Right lung (tissue), 5 donors: ENCODE measurements around the gene CKB. TPM values are rescaled to one million over a fixed set of nuclear protein-coding genes. Genes with fewer than 3 reads are reported as not detected.
"Not testable (repeated sequence)": the region's sequence is repeated elsewhere in the genome, so short reads cannot be mapped to it uniquely, and the experiment has no call there.

Experiments
- DNase-seq, 2 donors: peaks; one replicate each; pipeline ENCODE4 v3.0.0-alpha.2; 2013
- polyA plus RNA-seq, 5 donors: library from polyadenylated mRNA; unstranded; fragments of 120-200 nt; gene quantifications; one replicate each; pipeline versions ENCODE4 v1.2.1 to v1.2.3, GENCODE V29; 2013; ENCODE audit warnings: inconsistent platforms in 1 of 5, low replicate concordance in 1 of 5; ENCODE audit not compliant: insufficient read length in 5 of 5, insufficient read depth in 1 of 5

Gene CKB
- polyA plus RNA-seq, 5 donors: 127 to 392 (median 208) TPM

DNA sequence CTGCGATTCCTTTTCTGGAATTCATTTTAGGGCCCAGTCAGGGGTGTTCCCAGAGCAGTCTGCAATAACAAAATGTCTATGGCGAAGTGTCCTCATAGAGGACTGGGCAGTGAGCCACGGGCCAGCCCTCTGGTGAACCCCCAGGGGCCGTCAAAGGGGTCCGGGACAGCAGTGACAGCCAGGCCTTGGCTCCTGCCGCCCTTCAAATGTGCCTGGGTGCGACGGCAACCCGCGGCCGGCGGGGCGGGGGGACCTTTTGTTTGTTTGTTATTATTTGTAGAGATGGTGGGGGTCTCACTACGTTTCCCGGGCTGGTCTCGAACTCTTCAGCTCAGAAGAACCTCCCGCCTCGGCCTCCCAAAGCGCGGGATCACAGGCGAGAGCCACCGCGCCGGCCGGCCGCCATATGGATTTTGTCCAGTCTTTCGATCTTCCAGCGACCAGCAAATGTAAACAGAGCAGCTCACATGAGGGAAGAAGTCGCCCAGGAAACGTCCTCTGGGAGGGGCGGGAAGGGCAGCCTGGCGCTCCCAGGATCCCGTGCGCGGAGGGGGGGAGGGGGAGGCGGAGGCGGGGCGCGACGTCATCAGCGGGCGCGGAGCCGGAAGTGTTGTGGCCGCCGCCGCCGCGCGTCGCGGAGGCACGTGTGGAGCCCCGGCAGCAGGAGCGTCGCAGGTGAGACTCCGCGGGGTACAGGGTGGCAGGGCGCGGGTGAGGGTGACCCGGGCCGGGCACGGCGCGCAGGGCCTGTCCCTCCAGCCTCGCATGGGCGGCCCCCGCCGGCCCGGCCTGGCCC is 6.2 kb upstream of the CKB start, which contains the start of gene TRMT61A:
TRMT61A (plus strand) TSS at position 610 of the 796 bp plus-strand sequence. CDS start 783 bp downstream, outside the sequence.
- peak; percentile 91 for DNase-seq

DNA sequence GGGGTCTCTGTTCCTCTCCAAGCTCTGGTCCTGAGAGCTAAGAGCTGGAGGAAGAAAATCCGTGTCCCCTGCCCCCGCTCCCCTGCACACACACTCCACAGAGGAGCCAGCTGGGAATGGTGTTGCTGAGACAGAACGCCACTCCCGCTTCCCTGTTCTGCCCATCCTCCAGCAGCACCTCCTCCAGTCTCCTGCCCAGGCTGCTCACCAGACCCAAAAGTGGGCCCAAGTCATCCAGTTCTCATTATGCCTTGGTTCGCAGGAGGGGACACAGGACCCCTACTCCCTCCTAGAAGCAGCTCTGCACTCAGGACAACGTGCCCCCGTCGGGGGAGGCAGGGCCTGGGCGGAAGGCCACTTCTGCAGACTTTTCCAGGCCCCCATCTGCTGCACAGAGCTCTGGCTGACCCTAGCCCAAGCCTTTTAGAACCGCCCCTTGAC is 5.5 kb upstream of the CKB start:
- DNase-seq: no peak

DNA sequence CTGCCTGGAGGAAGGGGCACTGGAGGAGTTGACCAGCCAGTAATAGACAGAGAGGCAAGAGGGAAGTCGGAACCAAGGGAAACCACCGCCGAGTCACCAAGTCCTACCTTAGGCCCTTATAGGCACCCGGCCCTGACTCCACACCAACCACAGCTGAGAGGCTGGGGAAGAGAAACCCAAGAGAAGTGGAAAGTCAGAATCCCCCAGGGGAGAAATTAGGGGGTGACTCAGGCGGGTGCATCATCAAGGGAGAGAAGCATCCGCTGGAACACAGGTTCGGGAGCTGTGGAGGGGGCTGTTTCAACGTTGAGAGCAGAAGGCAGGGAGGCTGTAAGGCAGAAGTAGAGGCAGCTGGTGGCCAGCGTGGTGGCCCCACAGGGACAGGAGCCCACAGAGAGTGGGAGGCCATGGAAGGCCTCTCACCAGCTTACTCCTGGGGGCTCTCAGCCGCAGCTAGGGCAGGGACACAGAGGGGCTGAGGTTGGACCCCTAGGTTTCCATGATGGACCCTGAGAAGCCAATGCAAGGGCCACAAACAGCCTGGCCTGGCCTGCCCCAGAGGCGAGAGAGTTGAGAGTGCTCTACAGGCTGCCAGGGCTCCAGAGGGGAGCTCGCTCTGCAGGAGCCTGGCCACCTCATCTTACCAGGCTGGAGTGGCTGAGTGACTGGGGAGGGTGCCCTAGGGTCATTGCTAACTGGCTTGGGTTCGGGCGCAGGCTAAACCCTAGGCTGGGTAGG is 4.9 kb upstream of the CKB start:
- DNase-seq: no peak

DNA sequence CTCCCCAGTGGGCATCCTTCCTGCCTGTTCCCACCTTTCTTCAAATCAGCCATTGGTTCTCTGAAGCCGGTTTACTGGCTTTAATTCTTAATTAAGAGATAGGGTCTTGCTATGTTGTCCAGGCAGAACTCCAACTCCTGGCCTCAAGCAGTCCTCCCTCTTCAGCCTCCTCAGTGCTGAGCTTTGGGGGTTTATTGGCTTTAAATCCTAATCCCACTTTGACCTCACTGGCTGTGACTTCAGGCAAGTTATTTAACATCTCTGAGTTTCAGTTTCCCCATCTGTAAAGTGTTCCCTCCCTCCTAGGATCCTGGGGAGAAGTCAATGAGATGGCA is 4.3 kb upstream of the CKB start:
- DNase-seq: no peak

DNA sequence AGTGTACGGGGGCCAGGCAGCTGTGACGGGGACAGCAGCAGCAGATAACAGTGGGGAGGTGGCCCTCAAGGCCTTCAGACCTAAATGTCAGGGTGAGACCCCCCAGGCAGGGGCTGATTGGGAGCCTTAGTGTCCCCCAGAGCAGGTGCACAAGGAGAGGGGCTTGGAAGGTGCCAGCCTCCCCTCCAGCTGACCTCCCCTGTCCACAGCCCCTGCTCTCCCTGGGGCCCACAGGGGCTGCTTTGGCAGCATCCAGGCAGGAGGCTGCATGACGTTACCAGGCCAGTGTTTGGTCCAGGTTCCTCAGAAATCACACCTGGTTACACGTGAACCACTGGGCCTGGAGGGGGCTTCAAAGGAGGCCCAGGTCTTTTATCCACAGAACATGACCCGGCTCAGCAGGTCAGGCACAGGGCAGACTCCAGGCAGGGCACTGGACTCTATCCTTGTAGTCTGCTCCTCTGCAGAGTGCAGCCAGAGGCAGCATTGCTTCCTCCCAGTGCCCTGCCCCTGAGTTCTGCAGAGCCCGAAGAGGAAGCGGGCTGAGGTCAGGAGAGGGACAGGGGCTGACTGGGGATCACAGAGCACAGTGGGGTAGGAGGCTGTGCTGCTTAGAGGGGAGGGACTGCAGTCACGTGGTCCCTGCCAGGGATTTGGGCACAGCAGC is 3.8 kb upstream of the CKB start:
- DNase-seq: no peak

DNA sequence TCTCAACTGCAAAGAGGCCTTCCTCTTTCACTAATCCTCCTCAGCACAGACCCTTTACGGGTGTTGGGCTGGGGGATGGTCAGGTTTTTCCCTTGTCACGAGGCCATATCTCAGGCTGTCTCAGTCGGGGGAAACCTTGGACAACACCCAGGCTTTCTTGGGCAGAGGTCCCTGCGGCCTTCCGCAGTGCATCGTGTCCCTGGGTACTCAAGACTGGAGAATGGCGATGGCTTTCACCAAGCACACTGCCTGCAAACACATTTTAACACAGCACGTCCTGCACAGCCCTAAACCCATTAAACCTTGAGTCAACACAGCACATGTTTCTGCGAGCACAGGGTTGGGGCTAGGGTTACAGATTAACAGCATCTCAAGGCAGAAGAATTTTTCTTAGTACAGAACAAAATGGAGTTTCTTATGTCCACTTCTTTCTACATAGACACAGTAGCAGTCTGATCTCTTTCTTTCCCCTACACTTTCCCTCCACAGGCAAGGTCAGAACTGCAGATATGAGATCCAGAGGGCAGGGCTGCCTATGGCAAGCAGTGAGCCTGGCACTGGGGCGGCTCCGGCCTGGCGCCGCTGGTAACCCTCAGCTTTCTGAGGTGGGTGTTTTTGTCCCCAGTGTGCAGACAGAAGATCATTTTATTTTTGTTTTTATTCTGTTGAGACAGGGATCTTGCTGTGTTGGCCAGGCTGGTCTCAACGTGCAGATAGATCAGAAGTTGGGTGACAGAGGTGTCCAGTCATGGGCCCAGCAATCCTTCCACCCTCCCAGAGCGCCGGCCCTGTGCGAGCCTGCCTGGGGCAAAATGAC is 3.0 kb upstream of the CKB start:
- not testable (repeated sequence) for DNase-seq

DNA sequence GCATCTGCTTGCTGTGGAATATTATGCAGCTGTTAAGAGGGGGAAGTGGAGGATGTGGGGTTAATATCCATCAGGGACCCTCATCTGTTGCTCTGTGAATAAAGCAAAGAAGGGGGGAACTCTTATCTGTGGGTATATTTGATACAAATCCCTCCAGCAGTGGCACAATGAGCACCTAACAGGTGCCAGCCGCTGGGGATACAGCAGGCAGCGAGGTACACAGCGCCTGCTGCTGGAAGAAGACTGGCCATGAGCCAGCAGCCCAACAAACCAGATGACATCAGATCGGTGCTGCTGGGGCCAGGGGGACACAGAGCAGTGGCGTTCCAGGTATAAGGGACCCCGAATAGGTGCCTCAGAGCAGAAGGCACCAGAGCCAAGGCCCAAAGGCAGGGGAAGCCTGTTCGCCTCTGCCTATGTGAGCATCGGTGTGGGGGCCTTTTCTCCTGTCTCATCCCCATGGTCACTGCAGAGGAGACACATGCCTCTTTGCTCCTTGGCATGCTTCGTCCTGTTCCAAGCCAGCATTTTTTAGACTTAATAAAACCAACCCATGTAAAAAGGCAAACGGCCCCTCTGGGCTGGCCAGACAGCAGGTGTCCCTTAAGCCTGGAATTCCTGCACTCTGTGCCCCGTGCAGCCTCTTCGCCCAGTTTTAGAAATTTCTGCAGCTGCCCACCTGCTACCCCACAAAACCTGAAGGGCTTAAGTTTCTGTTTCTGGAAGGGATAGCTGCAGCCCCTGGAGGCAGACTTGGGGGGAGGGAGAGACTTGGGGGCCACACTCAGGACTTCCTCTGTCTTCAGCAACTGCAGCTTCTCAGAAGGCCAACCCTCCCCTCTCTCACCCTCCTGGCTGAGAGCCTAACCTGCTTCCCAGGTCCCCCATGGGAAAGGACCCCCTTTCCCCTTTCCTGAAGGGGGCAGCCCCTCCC is 1.6 kb upstream of the CKB start:
- DNase-seq: no peak

DNA sequence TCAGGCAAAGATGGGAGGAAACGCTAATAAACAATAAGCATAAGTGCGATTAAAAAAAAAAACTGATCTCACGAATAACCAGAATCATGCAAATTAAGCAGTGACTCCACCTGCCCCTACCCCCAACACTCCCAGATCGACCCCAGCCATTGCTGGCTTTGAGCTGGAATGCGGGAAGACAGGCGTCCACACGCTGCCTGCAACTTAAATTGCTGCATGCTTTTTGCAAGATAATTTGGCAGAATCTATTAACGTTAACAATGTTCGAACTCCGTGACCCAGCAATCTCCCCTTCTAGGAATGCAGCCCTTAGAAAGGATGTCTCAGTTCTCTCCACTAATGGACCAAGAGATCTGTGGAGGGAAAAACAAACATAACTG is 935 bp upstream of the CKB start:
- no peak for DNase-seq

DNA sequence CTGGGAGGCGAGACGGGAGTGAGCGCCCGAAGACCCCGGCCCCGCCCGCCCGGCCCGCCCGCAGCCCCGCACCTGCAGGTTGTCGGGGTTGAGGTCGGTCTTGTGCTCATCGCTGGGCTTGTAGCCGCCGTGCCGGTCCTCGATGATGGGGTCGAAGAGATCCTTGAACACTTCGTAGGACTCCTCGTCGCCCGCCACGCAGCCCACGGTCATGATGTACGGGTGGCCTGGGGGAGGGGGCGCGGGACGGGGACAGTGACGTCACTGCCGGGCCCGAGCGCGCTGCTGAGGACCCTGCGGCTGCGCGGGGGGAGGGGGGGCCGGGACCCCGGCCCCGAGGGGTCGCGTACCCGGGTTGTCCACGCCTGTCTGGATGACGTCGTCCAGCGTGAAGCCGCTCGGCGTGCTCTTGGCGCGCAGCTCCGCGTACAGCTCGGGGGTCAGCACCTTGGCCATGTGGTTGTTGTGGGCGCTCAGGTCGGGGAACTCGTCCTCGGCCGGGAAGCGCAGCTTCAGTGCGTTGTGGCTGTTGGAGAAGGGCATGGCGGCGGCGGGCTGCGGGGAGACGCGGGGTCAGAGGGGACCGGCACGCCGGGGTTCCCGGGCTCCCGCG is 573 bp downstream of the CKB start:
- DNase-seq: no peak

DNA sequence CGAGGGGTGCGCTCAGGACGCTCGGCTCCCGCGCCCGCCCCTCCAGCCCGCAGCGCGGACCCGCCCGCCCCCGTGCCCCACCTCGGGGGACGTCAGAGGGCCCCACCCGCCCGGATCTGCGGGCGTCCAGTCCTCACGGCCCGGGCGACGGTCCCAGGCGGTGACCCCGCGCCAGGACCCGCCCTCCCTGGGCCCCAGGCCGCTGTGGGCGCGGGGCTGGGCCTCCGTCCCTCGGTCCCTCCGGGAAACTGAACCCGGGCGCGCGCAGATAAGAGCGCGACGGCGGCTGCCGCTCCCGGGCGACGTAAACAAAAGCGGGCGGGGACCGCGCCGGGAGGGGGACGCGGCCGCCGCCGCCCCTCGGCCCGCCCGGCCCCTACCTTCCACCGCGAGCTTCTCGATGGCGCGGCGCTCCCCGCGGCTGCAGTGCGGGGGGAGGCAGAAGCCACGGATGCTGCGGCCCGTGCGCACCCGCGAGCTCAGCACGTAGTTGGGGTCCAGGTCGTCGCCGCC is 1.1 kb downstream of the CKB start:
- no peak for DNase-seq

DNA sequence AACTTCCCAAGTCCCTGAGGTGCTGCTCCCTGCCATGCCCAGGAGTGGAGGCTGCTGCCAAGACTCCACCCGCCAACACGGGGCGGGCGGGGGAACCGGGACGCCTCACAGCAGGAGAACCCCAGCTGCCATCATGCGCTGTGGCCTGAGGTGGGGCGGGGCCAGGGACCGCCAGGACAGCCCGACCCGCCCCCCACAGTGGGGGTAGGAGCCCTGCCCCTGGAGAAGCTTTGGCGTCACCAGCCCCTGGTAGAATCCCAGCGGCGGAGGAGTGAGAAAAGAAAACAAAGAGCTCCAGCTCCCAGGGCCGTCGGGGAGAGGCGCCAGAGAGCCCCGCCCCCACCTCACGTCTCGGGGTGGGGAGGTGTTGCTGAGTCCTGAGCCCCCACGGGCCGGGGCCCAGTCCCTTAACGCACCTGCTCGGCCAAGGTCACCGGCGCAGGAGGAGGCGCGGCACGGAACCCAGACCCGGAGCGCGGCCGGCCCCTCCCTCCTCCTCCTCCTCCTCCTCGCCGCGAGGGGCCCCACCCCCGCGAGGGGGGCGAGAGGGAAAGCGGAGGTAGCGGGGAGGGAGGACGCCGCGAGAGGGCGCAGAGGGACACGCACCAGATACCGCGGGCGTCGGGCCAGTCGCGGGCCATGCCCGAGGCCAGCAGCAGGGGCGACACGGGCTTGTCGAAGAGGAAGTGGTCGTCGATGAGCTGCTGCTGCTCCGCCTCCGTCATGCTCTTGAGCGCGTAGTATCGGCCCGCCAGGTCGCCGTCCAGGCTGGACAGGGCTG is 1.8 kb downstream of the CKB start:
- peak; percentile 80 to 83 for DNase-seq

DNA sequence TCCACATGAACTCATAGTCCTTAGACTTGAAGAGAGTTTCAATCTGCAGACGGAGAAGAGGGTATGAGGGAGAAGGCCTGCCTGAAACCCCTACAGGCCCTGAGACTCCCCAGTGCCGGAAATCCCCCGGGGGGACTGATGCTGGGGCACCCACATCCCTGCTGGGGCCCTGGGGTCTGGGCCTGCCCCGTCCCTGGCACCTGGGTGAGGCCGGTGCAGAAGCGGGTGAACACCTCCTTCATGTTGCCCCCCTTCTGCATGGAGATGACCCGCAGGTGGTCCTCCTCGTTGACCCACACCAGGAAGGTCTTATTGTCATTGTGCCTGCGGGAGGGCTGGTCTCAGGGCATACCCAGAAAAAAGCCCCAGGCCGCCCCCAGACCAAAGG is 2.4 kb downstream of the CKB start:
- no peak for DNase-seq

DNA sequence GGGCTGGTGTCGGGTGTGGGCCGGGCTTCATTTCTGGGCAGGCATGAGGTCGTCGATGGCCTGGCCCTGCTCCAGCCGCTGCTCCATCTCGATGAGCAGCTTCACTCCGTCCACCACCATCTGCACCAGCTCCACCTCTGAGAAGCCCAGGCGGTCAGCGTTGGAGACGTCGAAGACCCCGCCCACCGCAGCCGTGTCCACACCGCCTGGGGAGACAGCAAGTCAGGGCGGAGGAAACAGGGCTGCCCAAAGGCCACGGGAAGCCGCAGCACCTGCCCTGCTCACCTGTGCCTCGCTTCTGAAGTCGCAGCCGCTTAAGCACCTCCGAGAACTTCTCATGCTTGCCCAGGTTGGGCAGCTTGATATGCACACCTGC is 2.8 kb downstream of the CKB start:
- DNase-seq: no peak

DNA sequence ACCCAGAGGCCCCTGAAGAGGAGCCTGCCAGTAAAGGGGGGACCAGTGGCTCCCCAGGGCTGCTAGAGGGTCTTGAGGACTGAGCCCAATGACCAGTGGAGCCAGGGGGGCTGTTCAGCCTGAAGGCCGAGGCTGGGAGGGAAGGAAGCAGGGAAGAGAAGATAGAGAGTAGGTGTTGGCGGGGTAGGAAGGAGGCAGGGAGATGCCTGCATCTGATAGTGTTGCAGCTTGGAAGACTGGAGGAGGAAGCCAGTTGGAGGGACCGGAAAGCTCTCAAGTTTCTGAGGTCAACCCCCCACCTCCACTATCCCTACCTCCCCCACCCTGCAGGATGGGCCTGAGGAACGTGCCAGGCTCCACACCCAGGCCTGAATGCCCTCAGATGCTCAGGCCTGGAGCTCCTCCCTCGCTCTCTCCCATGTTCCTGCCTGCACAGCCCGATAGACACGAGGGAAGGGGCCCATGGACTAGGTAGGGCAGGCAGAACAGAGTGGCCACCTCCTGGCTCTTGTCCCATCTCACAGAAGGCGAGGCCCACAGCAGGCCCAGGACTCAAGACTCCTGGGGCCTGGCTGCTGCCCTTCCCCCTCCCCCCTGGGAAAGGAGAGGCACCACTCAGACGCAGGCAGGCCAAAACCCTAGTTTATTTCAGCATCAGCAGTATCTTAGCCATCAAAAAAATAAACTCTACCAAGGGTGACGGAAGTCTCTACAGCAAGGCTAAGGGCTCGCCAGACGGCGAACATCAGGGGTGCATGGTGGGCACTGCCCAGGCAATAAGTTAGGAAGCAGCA is 3.4 kb downstream of the CKB start:
- DNase-seq: no peak

DNA sequence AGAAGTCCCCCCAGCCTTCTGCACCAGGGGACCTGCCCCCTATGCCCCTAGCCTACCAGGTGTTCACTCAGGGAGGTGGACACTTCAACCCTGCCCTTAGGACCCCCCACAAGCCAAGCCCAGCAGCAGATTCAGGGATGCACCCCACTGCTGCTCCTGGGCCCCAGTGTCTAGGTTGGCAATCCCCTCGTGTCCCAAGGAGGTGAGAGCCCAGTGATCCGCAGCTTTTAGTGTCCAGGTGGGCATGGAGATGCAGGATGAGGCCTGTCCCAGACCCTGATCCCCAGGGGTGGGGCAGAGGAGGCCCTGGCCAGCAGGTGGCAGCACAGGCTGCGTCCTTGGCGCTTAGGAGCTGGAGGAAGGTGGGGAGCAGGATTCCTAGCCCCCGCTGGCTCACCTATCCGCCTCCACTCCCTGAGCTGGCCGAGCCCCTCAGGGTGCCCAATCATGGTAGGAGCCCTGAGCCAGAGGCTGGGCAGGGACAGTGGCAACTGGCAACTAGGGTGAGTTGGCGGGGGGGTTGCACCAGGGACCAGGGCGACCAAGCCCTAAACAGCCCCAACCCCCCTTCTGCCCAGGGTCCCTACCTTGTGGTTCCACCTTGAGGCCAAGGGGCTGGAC is 4.1 kb downstream of the CKB start:
- no peak for DNase-seq

DNA sequence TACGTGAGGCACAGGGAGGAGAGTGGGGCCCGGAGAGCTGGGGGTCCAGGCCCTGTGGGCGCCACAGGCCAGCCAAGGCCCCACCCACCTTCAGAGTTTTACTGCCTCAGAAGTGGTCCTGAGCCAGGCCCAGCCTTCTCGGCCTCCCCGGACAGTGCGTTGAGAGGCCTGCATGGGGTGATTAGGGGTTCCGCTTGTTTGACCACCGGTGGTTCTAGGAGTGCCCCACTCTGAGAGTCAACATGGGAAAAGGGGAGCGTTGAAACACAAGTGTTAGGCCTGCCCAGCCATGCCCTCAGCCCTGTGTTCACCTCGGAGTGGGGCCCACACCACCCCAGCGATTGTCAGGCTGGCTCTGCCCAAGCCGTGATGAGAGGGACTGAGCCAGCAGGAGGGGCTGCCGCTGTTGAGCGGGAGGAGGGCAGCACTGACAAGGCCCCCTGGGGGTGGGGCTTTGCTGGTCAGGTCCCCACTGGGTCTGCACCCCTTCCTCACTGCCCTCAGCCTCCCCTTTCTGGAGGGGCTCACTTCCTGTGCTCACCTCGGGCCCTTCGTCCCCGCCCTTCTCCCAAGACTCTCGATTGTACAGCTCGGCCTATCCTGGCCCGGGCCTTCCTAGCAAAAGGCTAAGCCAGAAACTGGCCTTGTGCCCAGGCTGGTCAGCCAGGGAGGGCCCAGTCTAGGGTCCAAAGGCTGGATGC is 4.8 kb downstream of the CKB start:
- DNase-seq: no peak

DNA sequence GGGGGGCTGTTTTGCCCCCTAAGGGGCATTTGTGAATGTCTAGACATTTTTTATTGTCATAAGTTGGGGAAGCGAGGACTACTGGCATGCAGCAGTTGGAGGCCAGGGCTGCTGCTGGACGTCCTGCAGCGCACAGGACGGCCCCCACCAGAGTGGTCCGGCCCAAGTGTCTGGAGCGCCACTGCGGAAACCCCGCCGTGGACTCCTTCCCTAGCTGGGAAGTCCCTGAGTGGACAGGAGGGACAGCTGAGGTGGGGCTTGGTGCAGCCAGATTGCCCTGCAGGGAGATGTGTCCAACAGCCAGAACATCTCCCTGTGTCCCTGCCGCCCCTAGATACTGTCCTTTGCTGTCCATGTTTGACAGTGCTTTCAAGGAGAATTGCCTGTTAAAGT is 5.5 kb downstream of the CKB start:
- no peak for DNase-seq
